Measurements from ENCODE around the gene SQSTM1.

- no peak for TF ChIP-seq PREB (CRISPR knock-in tag; IDR thresholded peaks at IDR 0.05; ENCODE audit: borderline replicate concordance)
- no peak for TF ChIP-seq CTCF (IDR thresholded peaks at IDR 0.05)
- no peak for TF ChIP-seq ATF2 (CRISPR knock-in tag; IDR thresholded peaks at IDR 0.05; ENCODE audit: borderline replicate concordance, low read depth)
- TF ChIP-seq SP1 (CRISPR knock-in tag; conservative IDR thresholded peaks at IDR 0.05), result no peak
- TF ChIP-seq NFYB (CRISPR knock-in tag; conservative IDR thresholded peaks at IDR 0.05; ENCODE audit: low read depth), result no peak
- no peak for TF ChIP-seq TEAD1 (CRISPR knock-in tag; IDR thresholded peaks at IDR 0.05)
- TF ChIP-seq ESRRA (CRISPR knock-in tag; IDR thresholded peaks at IDR 0.05; ENCODE audit: borderline replicate concordance), result no peak
- TF ChIP-seq CREB1 (CRISPR knock-in tag; IDR thresholded peaks at IDR 0.05), result no peak
- TF ChIP-seq STAT6 (CRISPR knock-in tag; conservative IDR thresholded peaks at IDR 0.05; ENCODE audit: low read depth), result no peak
- no peak for TF ChIP-seq FOXK1 (CRISPR knock-in tag; IDR thresholded peaks at IDR 0.05)
- no peak for TF ChIP-seq ARID4B (CRISPR knock-in tag; IDR thresholded peaks at IDR 0.05; ENCODE audit: borderline replicate concordance)
These were observed 47.0 kb upstream of the SQSTM1 start for GRCh38 chr5:179773686-179774040.

Data from WTC11 (cell line).